HG02884 (cell line): ENCODE measurements around the gene CFAP54.

ENCODE experiments used
- ATAC-seq: cut with Tn5 transposase; IDR thresholded peaks from one replicate; pipeline ENCODE4 v1.9.1; 2021; ENCODE audit warnings: mild to moderate bottlenecking, moderate library complexity; ENCODE audit not compliant: unreplicated experiment

CFAP54 gene

GRCh38 chr12:96811083-96811482, 321.7 kb downstream of the CFAP54 start:
- no peak for ATAC-seq

GRCh38 chr12:96812153-96812552, 322.8 kb downstream of the CFAP54 start:
- no peak for ATAC-seq

DNA sequence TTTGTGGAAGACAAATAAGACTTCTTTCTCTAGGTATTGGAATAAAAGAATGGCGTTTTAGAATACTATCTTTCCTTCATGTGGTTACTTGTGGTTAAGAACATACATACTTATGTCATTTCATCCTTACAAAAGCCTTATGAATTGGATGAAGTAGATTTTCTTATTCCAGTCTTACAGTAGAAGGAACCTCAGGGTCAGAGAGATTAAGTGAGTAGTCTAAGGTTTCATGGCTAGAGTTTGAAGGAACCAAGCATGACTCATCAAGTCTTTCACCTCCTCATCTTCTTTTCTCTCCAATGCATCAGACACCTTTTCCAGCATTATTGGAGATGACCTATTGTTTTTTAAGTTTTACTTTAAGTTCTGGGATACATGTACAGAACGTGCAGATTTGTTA, 324.8 kb downstream of the CFAP54 start:
- ATAC-seq: no peak

GRCh38 chr12:96821592-96821991, 332.2 kb downstream of the CFAP54 start:
- ATAC-seq: no peak

- no peak for ATAC-seq
Measured at GRCh38 chr12:96822641-96823040, 333.3 kb downstream of the CFAP54 start.

GRCh38 chr12:96824074-96824837, 334.9 kb downstream of the CFAP54 start:
- ATAC-seq: no peak

DNA sequence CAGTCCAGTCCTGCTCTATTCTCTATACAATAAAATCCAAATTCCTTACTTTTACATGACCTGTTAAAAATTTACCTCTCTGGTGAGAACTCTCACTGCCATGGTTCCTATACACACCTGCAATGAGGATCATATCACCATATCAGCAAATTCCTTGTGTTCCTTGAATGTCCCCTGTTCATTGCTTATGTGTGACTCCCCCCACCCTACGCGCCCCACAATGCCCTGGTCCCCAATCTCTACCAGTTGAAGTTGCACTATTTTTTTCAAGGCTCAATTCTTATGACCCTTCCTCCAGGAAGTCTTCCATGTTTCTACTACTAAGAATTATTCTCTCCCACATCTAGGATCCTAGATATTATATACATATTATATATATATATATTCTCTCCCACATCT, 335.5 kb downstream of the CFAP54 start:
- no peak for ATAC-seq

DNA sequence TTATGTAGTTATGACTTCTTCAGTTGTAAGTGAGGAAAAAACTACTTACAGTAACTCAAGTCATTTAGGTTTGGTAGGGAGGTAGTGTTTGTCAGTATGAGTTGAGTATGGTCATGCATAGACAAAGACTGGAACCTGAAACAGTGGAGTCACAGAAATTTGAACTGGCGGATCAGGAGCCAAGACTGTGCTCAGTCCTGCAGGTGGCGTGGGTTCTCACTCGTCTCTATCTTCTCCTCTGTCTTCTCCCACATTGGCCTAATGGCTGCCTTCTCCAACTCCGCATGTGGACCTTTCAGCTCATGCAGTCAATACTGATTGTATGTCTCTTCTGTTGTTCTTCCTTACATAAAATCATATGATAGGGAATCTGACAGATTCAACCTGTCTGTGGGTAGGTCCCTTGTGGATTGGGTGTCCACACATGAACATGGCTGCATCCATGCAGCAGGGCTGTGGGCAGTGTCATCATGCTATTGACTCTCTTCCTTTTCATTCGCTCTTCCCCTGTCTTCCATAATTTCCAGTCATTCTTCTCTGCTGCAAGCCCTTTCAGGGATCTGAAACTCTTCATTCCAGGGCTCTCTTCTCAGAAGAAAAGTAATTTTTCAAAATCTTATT, 338.9 kb downstream of the CFAP54 start:
- no peak for ATAC-seq

- no peak for ATAC-seq
Measured at GRCh38 chr12:96829354-96829753, 340.0 kb downstream of the CFAP54 start.

- no peak for ATAC-seq
Measured at GRCh38 chr12:96831346-96831745, 342.0 kb downstream of the CFAP54 start.

DNA sequence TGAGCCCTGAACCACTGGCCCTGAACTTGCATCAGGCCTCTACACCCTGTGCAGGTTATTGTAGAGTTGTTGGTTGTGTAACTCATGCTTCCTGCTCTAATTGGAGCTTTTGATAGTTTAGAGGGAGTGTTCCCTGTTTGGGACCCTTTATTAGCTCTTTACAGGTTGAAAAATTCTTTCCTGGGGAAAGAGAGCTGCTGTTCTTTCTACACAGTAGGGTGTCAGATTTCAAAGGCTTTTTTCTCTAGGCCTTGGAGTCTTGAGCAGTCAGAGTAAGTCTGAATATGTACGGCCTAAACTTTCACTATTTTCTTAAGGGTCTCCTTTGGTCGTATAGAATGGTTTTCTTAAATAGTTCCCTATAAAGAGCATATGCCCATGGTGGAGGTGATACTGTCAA, 356.9 kb downstream of the CFAP54 start:
- no peak for ATAC-seq

- no peak for ATAC-seq
Measured at GRCh38 chr12:96850676-96851075, 361.3 kb downstream of the CFAP54 start.

DNA sequence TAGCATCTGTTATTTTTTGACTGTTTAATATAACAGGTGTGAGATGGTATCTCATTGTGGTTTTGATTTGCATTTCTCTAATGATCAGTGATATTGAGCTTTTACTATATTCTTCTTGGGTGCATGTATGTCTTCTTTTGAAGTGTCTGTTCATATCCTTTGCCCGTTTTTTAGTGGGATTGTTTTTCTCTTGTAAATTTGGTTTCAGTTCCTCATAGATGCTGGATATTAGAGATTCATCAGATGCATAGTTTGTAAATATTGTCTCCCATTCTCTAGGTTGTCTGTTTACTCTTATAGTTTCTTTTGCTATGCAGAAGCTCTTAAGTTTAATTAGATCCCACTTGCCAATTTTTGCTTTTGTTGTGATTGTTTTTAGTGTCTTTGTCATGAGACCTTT, 368.8 kb downstream of the CFAP54 start:
- no peak for ATAC-seq

DNA sequence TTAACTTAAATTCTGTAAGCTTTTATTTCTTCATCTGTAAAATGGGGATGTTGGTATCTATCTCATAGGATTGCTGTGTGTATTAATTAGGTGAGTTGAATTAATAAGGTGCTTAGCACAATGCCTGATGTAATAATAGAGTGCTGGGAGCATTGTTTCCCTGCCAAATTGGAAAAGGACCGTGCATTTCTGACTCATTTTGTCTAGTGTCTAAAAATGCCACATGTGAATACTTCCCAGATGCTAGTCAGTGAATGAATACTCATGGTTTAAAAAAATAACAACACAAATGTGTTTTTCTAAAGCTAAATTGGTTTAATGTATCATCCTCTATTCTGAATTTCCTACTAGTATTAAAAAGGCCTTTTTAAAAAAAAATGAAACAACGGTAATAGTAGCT, 372.3 kb downstream of the CFAP54 start:
- no peak for ATAC-seq

DNA sequence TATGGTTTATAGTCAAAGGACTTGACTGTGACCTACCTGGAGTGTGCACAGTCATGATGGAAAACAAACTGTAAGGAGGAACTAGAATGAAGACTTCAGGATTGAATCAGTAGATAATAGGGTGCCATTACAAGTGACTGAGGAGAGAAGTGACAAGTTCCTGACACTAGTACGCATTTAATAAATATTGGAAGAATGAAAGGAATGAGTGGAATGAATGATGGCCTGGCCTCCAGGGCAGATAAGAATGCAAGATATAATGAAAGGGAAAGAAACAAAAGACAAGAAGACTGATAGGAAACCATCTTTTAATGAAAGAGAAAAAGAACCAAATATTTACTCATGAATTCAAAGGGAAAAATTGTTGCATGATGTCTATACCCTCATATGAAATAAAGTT, 372.9 kb downstream of the CFAP54 start:
- no peak for ATAC-seq

DNA sequence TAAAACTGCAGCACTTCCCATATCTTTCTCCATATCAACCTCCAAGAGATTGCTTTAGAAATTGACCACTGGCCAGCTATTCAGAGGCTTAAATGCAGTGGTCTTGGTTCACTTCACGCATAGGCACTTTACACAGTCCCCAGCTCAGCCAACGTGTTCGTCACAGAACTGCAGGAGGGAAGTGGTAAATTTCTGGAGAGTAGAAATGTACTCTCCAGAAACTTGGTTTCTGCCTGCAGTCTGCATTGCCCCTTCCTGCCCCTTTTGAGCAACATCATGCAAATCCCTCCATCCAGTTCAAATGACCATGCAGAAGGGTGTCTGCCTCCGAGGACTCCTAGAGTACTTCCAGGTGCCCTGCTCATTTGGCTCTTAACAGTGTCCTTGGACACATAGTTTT, 375.0 kb downstream of the CFAP54 start:
- ATAC-seq: no peak

GRCh38 chr12:96866801-96867590, 377.6 kb downstream of the CFAP54 start:
- ATAC-seq: no peak

- no peak for ATAC-seq
Measured at GRCh38 chr12:96870946-96871345, 381.6 kb downstream of the CFAP54 start.

GRCh38 chr12:96872961-96873360, 383.6 kb downstream of the CFAP54 start:
- no peak for ATAC-seq

DNA sequence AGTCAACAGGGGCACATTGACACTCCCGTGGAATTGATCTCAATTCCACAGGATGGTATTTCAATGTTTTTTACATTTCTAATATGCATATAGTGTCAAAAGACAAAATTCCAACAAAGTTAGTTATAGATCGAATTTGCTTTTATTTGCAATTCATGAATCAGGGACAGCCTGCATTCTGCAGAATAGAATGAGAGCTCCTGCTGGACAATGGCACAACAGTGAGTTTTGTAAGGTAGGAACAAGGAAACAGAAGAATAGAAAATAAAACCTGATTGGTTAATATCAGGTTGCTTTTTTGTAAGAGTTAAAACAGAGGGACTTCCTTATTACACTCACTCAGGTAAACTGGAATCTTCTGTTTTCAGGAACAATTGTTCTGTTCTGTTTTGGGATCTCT, 384.8 kb downstream of the CFAP54 start:
- no peak for ATAC-seq

DNA sequence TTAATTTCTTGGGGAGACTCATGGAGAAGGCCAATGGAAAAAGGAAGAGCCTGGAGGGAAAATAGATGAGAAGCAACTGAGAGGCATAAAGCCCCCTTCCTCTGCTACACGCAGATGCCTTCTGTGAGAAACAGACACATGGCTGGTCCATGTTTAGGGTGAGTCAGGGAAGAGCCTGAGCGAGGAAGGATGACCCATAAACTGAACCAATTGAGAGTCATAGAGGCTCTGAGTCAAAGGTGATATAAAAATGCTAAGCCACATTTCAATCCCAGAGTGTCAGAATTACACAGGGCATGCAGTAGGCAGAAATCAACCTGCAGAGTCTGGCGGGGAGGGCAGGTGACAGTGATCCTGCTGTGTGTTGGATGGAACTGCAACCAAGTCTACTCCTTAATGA, 387.6 kb downstream of the CFAP54 start:
- ATAC-seq: no peak

- no peak for ATAC-seq
Measured at GRCh38 chr12:96878704-96879103, 389.3 kb downstream of the CFAP54 start.
